Endothelial cell of umbilical vein (primary cell): ENCODE measurements around the gene TBC1D9B. TPM values are rescaled to one million over a fixed set of nuclear protein-coding genes. Genes with fewer than 3 reads are reported as not detected.

ENCODE experiments used
- BruUV-seq: library from RNA; stranded (reverse); fragments of 400-500 nt; replicated peaks from 2 replicates; lab custom pipeline; 2021; lab: Mats Ljungman, UMichigan
- CTCF ChIA-PET: fragments of 300-600, 350-600 bp; sonication (Branson Sonifier 250); formaldehyde crosslinking; loops from one replicate; lab custom pipeline; 2021; ENCODE audit warnings: antibody characterized with exemption, inconsistent platforms; lab: Charles Lee
- POLR2A ChIA-PET: fragments of 300-600, 350-600 bp; sonication (Branson Sonifier 250); formaldehyde crosslinking; loops from one replicate; lab custom pipeline; 2021; ENCODE audit warnings: antibody characterized with exemption, inconsistent platforms; lab: Charles Lee
- DNase-seq: peaks from one replicate; pipeline ENCODE4 v3.0.0-alpha.2; 2011; ENCODE audit warnings: low read depth, low spot score
- FAIRE-seq: peaks from 2 replicates; lab custom pipeline; 2011; peaks lifted over from hg19 to GRCh38; lab: Jason Lieb, UNC
- H2AFZ ChIP-seq: 2 replicates; pipeline ENCODE4 v1.6.0; 2012; ENCODE audit warnings: low read depth, low read length, control low read depth, inconsistent platforms
- H3K27ac ChIP-seq: 2 replicates; pipeline ENCODE4 v1.5.1; 2011; ENCODE audit warnings: low read depth, mild to moderate bottlenecking, control low read depth, low read length, moderate library complexity; ENCODE audit not compliant: insufficient read depth
- H3K27me3 ChIP-seq, 2 experiments: 2 replicates each; pipeline versions ENCODE4 v1.6.0 to v1.6.1; 2011; ENCODE audit warnings: low read length in 2 of 2, mixed read lengths in 1 of 2; ENCODE audit not compliant: control insufficient read depth in 2 of 2, insufficient read depth in 2 of 2
- H3K36me3 ChIP-seq, 2 experiments: 2 replicates in 1 of 2; 3 replicates in 1 of 2; pipeline ENCODE4 v1.5.1; 2011; ENCODE audit warnings: low read length in 2 of 2, mild to moderate bottlenecking in 1 of 2, moderate library complexity in 1 of 2; ENCODE audit not compliant: control insufficient read depth in 2 of 2, insufficient read depth in 2 of 2; ENCODE audit errors: extremely low read depth in 1 of 2
- H3K4me1 ChIP-seq: 3 replicates; pipeline ENCODE4 v1.5.1; 2011; ENCODE audit warnings: mild to moderate bottlenecking, low read length; ENCODE audit not compliant: control insufficient read depth, insufficient read depth; ENCODE audit errors: extremely low read depth
- H3K4me2 ChIP-seq: 2 replicates; pipeline ENCODE4 v1.6.1; 2011; ENCODE audit warnings: low read length, control low read depth, mixed read lengths; ENCODE audit not compliant: insufficient read depth
- H3K4me3 ChIP-seq, 3 experiments: fragments of 200-600 bp in 1 of 3; sonication (generic), shearing (Covaris generic) in 1 of 3; replicated peaks in 1 of 3; 2 replicates each; pipeline ENCODE4 v1.5.1; 2011 to 2016; ENCODE audit warnings: control low read depth in 3 of 3, low read length in 3 of 3, mild to moderate bottlenecking in 2 of 3, inconsistent platforms in 1 of 3, low read depth in 1 of 3, moderate library complexity in 1 of 3; ENCODE audit not compliant: insufficient read depth in 1 of 3
- H3K79me2 ChIP-seq: 2 replicates; pipeline ENCODE4 v1.6.0; 2012; ENCODE audit warnings: low read length, inconsistent platforms; ENCODE audit not compliant: control insufficient read depth, insufficient read depth
- H3K9ac ChIP-seq: replicated peaks from 2 replicates; pipeline ENCODE3; 2011; ENCODE audit warnings: low read length, control low read depth; ENCODE audit not compliant: insufficient read depth; ENCODE audit errors: extremely low read depth
- H3K9me1 ChIP-seq: replicated peaks from 3 replicates; pipeline ENCODE4 v1.6.0; 2011; ENCODE audit warnings: mild to moderate bottlenecking, low read length; ENCODE audit not compliant: control insufficient read depth, insufficient read depth; ENCODE audit errors: extremely low read depth
- H3K9me3 ChIP-seq: replicated peaks from 2 replicates; pipeline ENCODE4 v1.5.1; 2012; ENCODE audit warnings: low read length, inconsistent platforms; ENCODE audit not compliant: control insufficient read depth, insufficient read depth
- H4K20me1 ChIP-seq: replicated peaks from 2 replicates; pipeline ENCODE3; 2011; ENCODE audit warnings: mild to moderate bottlenecking, low read length; ENCODE audit not compliant: control insufficient read depth, insufficient read depth; ENCODE audit errors: extremely low read depth
- EZH2 ChIP-seq: IDR thresholded peaks from 2 replicates; pipeline ENCODE4 v1.6.1; 2012; ENCODE audit warnings: borderline replicate concordance, low read depth, mild to moderate bottlenecking, moderate library complexity, low read length, inconsistent platforms; ENCODE audit not compliant: severe bottlenecking
- JUN ChIP-seq: IDR thresholded peaks from 2 replicates; pipeline ENCODE4 v1.6.1; 2011; ENCODE audit warnings: borderline replicate concordance, low read depth; ENCODE audit not compliant: insufficient read length, insufficient read depth
- MYC ChIP-seq: IDR thresholded peaks from one replicate; pipeline ENCODE4 v1.6.1; 2011; ENCODE audit warnings: mild to moderate bottlenecking, low read depth, low read length
- POLR2A ChIP-seq: IDR thresholded peaks from 2 replicates; pipeline ENCODE4 v1.6.1; 2012; ENCODE audit warnings: low read depth, mild to moderate bottlenecking, control low read depth, low read length
- POLR2AphosphoS5 ChIP-seq: IDR thresholded peaks from 2 replicates; pipeline ENCODE4 v1.6.1; 2012; ENCODE audit warnings: low read depth, mild to moderate bottlenecking, control low read depth, low read length, moderate library complexity; ENCODE audit not compliant: insufficient read depth
- dilution Hi-C: fragments of 300-500 bp; cut with MboI; formaldehyde crosslinking; loops from one replicate; pipeline ENCODE4 v1.15.0; 2019; ENCODE audit warnings: low sequenced_read_pairs; ENCODE audit not compliant: extremely low pct_ligation_motif_present
- intact Hi-C: fragments of 100-400 bp; cut with micrococcal nuclease; formaldehyde crosslinking; loops from one replicate; pipeline ENCODE4 v1.10.0; 2022
- polyA plus RNA-seq, 4 experiments: library from polyadenylated mRNA; depleted of rRNA in 3 of 4; stranded (reverse) in 3 of 4; unstranded in 1 of 4; fragments of >200 nt; gene quantifications; 2 replicates each; pipeline versions ENCODE4 v1.2.1 to v1.2.3, GENCODE V29; 2011 to 2012; ENCODE audit warnings: missing spikeins in 1 of 4
- total RNA-seq: library from RNA; stranded (reverse); gene quantifications from 2 replicates; pipeline ENCODE4 v1.2.3, GENCODE V29; 2021
- TF ChIP-seq, protein P1 (sequence below): IDR thresholded peaks from 2 replicates; pipeline ENCODE4 v1.6.1; 2011; ENCODE audit not compliant: insufficient read depth, insufficient read length

The TBC1D9B gene
- total and polyA plus RNA-seq, 2 donors (not counting 3 experiments of a cell fraction or from before 2014, with no cell fraction given): 82.8 to 150 TPM

DNA sequence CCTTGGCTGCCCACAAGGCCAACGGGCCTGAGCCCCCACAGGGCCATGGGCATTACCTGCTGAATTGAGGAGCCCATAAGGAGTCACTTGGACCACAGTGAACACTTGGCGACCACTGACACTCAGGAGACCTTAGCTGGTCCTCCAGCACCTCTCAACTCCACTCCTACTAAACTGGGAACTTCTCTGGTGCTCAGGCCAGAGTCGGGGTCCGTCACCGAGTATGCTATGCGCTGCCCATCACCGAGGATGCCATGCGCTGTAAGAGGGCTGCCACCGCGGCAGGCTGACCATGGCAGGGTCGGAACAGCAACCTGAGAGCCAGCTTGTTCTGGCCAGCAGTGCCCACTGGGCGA, 87.6 kb downstream of the TBC1D9B start:
- no peaks in the 10 kb centered on the region for H3K9me1 ChIP-seq
- no peak overlapping the region for H2AFZ ChIP-seq
- peak overlapping the region; percentile 26 for H3K4me2 ChIP-seq
- intact Hi-C loops: loop anchor here (2.0 to 5.0 kb wide), 3 partner anchors 141 to 263 kb away; partner anchors contain the start of gene RNF130
- peaks cover 45% of the 10 kb centered on the region for H3K79me2 ChIP-seq
- H3K36me3 ChIP-seq: peaks cover 17 to 24% of the 10 kb centered on the region in 2 experiments
- H3K4me1 ChIP-seq: peaks cover 37% of the 10 kb centered on the region
- H3K9me3 ChIP-seq: no peaks in the 10 kb centered on the region
- POLR2A ChIA-PET: interaction anchor here (0.5 to 1.7 kb wide), 12 partner anchors 9 to 261 kb away, joined by 3 to 18 read pairs (median 7); partner anchors contain the start of genes HNRNPH1, MAML1 and MRNIP
- CTCF ChIA-PET: interaction anchor here (0.6 to 2.6 kb wide), 4 partner anchors 18 to 88 kb away, joined by 3 to 21 read pairs (median 6); partner anchors contain the start of gene MAML1
- H3K4me3 ChIP-seq: peak overlapping the region in 1 of 3 experiments; percentile 90
- TF ChIP-seq EZH2: no peak
- no peak for TF ChIP-seq JUN
- no peak for TF ChIP-seq POLR2A
- peak; percentile 39 for DNase-seq
- TSS peak; percentile 48 for BruUV-seq
- peak overlapping the region; percentile 96 for H3K27ac ChIP-seq
- H3K27me3 ChIP-seq: no peaks in the 10 kb centered on the region
- no peak for FAIRE-seq
- H3K9ac ChIP-seq: peak overlapping the region; percentile 70
- H4K20me1 ChIP-seq: peaks cover 10% of the 10 kb centered on the region
- dilution Hi-C loops: no loop called here

DNA sequence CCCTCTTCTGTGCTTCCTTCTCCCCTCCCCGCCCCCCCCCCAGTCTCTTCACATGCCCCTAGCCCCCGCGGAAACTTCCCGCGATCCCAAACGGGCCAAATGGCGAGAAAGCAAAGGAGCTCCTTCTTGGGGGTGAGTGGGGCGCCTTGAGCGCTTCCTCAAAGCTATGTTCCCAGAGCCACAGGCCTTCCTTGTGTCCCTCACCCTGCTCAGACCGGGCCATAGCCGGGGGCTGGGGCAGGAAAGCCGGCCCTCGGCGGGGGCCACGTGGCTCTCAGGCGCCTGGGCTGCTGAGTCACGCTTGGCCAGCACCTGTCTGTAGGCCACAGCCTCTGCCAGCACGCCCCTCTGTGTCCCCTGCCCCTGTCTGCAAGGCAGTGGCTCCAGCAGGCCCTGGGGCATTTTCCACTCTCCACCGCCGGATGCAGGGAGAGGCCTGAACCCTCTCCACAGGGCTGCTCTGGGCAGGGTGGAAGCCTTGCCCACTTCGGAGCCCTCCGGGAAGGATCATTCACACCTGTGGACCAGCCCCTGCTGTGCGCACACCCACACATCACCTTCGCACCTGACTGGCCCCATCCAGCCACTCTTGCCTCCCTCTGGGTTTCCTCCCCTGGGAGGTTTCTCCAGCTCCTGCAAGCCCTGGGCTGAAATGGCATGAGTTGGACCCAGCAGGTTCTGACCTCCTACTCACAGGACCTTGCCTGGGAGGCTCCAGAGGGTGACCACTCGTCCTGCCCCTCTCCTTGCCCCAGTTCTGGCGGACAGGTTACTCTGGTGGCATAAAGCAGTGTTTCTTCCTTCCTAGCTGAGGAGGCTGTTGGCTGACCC, 88.2 kb downstream of the TBC1D9B start:
- TF ChIP-seq POLR2AphosphoS5: no peak
- peak; percentile 37 for TF ChIP-seq MYC
- TF ChIP-seq, protein P1, sequence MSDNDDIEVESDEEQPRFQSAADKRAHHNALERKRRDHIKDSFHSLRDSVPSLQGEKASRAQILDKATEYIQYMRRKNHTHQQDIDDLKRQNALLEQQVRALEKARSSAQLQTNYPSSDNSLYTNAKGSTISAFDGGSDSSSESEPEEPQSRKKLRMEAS: peak; percentile 86
- Histone ChIP-seq H3K9me1 (no peaks in the 10 kb centered on the region), H3K4me3 (no peak overlapping the region), H3K4me2 (no peak overlapping the region), H3K79me2 (peaks cover 39% of the 10 kb centered on the region), H3K27ac (peak overlapping the region; percentile 96), H4K20me1 (peaks cover 7% of the 10 kb centered on the region), H3K4me1 (peaks cover 37% of the 10 kb centered on the region), H2AFZ (peak overlapping the region; percentile 13), H3K27me3 (no peaks in the 10 kb centered on the region), H3K9me3 (no peaks in the 10 kb centered on the region), H3K36me3 (peaks cover 12 to 18% of the 10 kb centered on the region in 2 experiments), H3K9ac (peak overlapping the region; percentile 70)
- intact Hi-C loops: loop anchor here (1.0 to 5.0 kb wide), 5 partner anchors 12 to 262 kb away; partner anchors contain the start of genes HNRNPH1 and RNF130
- no TSS peak for BruUV-seq
- FAIRE-seq (peak; percentile 79), DNase-seq (peak; percentile 83)
- POLR2A ChIA-PET: interaction anchor here (1.4 to 1.7 kb wide), 3 partner anchors 13 to 196 kb away, joined by 9 to 11 read pairs (median 10); partner anchors contain the start of genes HNRNPH1 and MAML1
- dilution Hi-C loops: no loop called here
- CTCF ChIA-PET: interaction anchor here (1.3 to 2.6 kb wide), 3 partner anchors 18 to 56 kb away, joined by 3 to 21 read pairs (median 10); no protein-coding TSS in a partner anchor
